Erythroblast (primary cell): ENCODE data around the gene TMEM164.

Source experiments
- GATA1 ChIP-seq: IDR thresholded peaks from 2 replicates; pipeline ENCODE4 v1.6.1; 2011; ENCODE audit warnings: low read depth, mild to moderate bottlenecking, control low read depth, low read length, moderate library complexity
- POLR2A ChIP-seq: IDR thresholded peaks from 2 replicates; pipeline ENCODE4 v1.6.1; 2011; ENCODE audit warnings: mild to moderate bottlenecking, low read length

- TF ChIP-seq POLR2A: no peak
- TF ChIP-seq GATA1: no peak
These were observed 41.7 kb downstream of the TMEM164 start for GRCh38 chrX:110044346-110045249.
